Measurements from ENCODE around the gene SAP25.

DNA sequence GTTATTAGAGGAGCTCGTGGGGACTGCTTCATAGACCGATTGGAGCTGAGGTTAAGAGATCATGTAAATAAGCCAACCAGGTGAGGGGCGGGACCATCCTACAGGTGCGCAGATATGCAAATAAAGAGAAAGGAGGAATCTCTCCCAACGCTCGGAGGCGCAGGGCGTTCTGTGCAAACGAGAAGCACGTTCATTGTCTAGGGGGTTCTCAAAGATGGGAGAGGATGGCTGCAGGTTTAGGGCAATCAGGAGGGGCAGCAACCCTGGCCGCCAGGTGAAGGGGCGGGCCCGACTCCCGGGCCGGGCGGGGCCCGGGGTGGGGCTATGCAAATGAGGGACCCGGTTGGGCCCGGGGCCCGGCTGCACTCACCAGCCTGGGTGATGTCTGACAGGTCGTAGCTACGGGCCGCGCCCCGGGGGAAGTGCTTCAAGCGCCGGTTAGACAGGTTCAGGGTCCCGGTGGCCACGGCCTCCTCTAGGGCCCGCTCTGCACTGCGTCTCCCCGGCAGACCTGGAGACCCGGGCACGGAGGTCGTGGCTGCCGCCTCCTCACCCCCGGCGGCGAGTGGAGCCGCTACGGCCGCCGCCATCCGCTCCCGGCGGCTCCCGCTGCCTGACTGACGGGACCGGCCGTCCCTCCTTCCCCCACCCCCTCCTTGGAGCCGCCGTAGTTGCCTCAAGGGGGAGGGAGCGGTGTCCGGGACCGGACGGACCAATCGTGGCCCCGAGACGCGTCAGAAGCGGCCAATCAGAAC, 12.0 kb upstream of the SAP25 start, which contains the start of gene LRCH4:
- TF ChIP-seq, protein P1, sequence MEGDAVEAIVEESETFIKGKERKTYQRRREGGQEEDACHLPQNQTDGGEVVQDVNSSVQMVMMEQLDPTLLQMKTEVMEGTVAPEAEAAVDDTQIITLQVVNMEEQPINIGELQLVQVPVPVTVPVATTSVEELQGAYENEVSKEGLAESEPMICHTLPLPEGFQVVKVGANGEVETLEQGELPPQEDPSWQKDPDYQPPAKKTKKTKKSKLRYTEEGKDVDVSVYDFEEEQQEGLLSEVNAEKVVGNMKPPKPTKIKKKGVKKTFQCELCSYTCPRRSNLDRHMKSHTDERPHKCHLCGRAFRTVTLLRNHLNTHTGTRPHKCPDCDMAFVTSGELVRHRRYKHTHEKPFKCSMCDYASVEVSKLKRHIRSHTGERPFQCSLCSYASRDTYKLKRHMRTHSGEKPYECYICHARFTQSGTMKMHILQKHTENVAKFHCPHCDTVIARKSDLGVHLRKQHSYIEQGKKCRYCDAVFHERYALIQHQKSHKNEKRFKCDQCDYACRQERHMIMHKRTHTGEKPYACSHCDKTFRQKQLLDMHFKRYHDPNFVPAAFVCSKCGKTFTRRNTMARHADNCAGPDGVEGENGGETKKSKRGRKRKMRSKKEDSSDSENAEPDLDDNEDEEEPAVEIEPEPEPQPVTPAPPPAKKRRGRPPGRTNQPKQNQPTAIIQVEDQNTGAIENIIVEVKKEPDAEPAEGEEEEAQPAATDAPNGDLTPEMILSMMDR (IDR thresholded peaks at IDR 0.05), result no peak
- peak in 1 of 2 donors; percentile 97 for TF ChIP-seq POLR2A (IDR thresholded peaks at IDR 0.05)
